B cell (primary cell): ENCODE measurements around the gene ARHGAP6. TPM values are rescaled to one million over a fixed set of nuclear protein-coding genes. Genes with fewer than 3 reads are reported as not detected.

Source experiments
- ATAC-seq: fragments of 200-7000 bp; cut with Tn5 transposase; one replicate; pipeline ENCODE4 v1.10.0; 2021; ENCODE audit warnings: low read depth, mild to moderate bottlenecking, moderate number of reproducible peaks, moderate library complexity
- CTCF ChIA-PET: fragments of 350-600 bp; sonication (Branson Sonifier 250); formaldehyde crosslinking; loops from one replicate; lab custom pipeline; 2021; ENCODE audit warnings: antibody characterized with exemption, inconsistent platforms; lab: Charles Lee
- POLR2A ChIA-PET: fragments of 350-600 bp; sonication (Branson Sonifier 250); formaldehyde crosslinking; loops from one replicate; lab custom pipeline; 2021; ENCODE audit warnings: antibody characterized with exemption; lab: Charles Lee
- DNase-seq: peaks from one replicate; pipeline ENCODE4 v3.0.0; 2013
- H2AFZ ChIP-seq: 2 replicates; pipeline ENCODE4 v1.6.1; 2012; ENCODE audit warnings: mild to moderate bottlenecking, low read depth, low read length; ENCODE audit not compliant: insufficient read depth, poor library complexity, severe bottlenecking
- H3K27ac ChIP-seq, 2 donors: 1 replicate in 1 of 2; 2 replicates in 1 of 2; pipeline ENCODE4 v1.5.1; 2012 to 2013; ENCODE audit warnings: low read length in 2 of 2, mild to moderate bottlenecking in 2 of 2, moderate library complexity in 1 of 2
- H3K27me3 ChIP-seq, 4 experiments: fragments of 200-600 bp in 1 of 4; sonication (generic) in 1 of 4; replicated peaks in 1 of 4; 1 replicate in 2 of 4; 2 replicates in 2 of 4; pipeline versions ENCODE4 v1.6.1 to v1.7.0; 2013 to 2016; ENCODE audit warnings: low read length in 3 of 4, mild to moderate bottlenecking in 2 of 4, mixed read lengths in 1 of 4, moderate library complexity in 1 of 4; ENCODE audit not compliant: insufficient read depth in 4 of 4, control insufficient read depth in 3 of 4; ENCODE audit errors: control extremely low read depth in 1 of 4
- H3K36me3 ChIP-seq, 2 experiments: replicated peaks in 1 of 2; 1 replicate in 1 of 2; 2 replicates in 1 of 2; pipeline versions ENCODE4 v1.6.1 to v1.7.1; 2013; ENCODE audit warnings: low read length in 1 of 2; ENCODE audit not compliant: insufficient read depth in 2 of 2, control insufficient read depth in 1 of 2; ENCODE audit errors: control extremely low read depth in 1 of 2, extremely low read depth in 1 of 2
- H3K4me1 ChIP-seq, 2 donors: fragments of 200-600 bp in 1 of 2; sonication (generic) in 1 of 2; 1 replicate in 1 of 2; 2 replicates in 1 of 2; pipeline versions ENCODE4 v1.5.1 to v1.6.1; 2013 to 2017; ENCODE audit warnings: low read length in 2 of 2; ENCODE audit not compliant: control insufficient read depth in 2 of 2, insufficient read depth in 2 of 2
- H3K4me2 ChIP-seq: replicated peaks from 2 replicates; pipeline ENCODE3; 2012; ENCODE audit warnings: mild to moderate bottlenecking, low read depth, low read length; ENCODE audit not compliant: poor library complexity, severe bottlenecking
- H3K4me3 ChIP-seq, 5 experiments: fragments of 200-600 bp in 1 of 5; sonication (generic) in 1 of 5; 1 replicate in 3 of 5; 2 replicates in 2 of 5; pipeline versions ENCODE4 v1.5.1 to v1.7.0; 2011 to 2016; ENCODE audit warnings: low read length in 4 of 5, mild to moderate bottlenecking in 4 of 5, low read depth in 2 of 5, control low read depth in 1 of 5, moderate library complexity in 1 of 5; ENCODE audit not compliant: insufficient read depth in 1 of 5; ENCODE audit errors: control extremely low read depth in 1 of 5, extremely low read depth in 1 of 5
- H3K79me2 ChIP-seq: fragments of 200-600 bp; sonication (generic); one replicate; pipeline ENCODE4 v1.6.0; 2016; ENCODE audit warnings: low read length; ENCODE audit not compliant: control insufficient read depth, insufficient read depth
- H3K9ac ChIP-seq: fragments of 200-600 bp; sonication (generic); 2 replicates; pipeline ENCODE4 v1.6.1; 2017; ENCODE audit warnings: mild to moderate bottlenecking, low read length, moderate library complexity
- H3K9me3 ChIP-seq, 3 donors: one replicate each; pipeline versions ENCODE4 v1.6.1 to v1.7.1; 2013; ENCODE audit warnings: low read length in 2 of 3; ENCODE audit not compliant: control insufficient read depth in 2 of 3, insufficient read depth in 1 of 3; ENCODE audit errors: control extremely low read depth in 1 of 3
- H4K20me1 ChIP-seq: 2 replicates; pipeline ENCODE4 v1.6.0; 2012; ENCODE audit warnings: mild to moderate bottlenecking, low read length; ENCODE audit not compliant: insufficient read depth, control insufficient read depth, poor library complexity, severe bottlenecking
- H3K27ac Mint-ChIP-seq: one replicate; pipeline ENCODE4 v1.8.0; 2021; ENCODE audit warnings: mixed read lengths
- H3K27me3 Mint-ChIP-seq: one replicate; pipeline ENCODE4 v1.8.0; 2021; ENCODE audit warnings: mixed read lengths
- H3K4me1 Mint-ChIP-seq: one replicate; pipeline ENCODE4 v1.8.0; 2021; ENCODE audit warnings: mixed read lengths
- H3K4me3 Mint-ChIP-seq: one replicate; pipeline ENCODE4 v1.8.0; 2021; ENCODE audit warnings: mixed read lengths
- H3K9me3 Mint-ChIP-seq: one replicate; pipeline ENCODE4 v1.8.0; 2022; ENCODE audit warnings: mixed read lengths; ENCODE audit not compliant: insufficient read depth
- CTCF ChIP-seq: fragments of 200-600 bp; IDR thresholded peaks from one replicate; pipeline ENCODE4 v1.8.0; 2022; ENCODE audit warnings: antibody characterized with exemption, mild to moderate bottlenecking
- EZH2 ChIP-seq: IDR thresholded peaks from 2 replicates; pipeline ENCODE4 v1.6.1; 2012; ENCODE audit warnings: borderline replicate concordance, low read depth, mild to moderate bottlenecking, moderate library complexity, low read length; ENCODE audit not compliant: insufficient read depth, poor library complexity, severe bottlenecking
- WGBS: methylation state at CpG from one replicate; pipeline ENCODE4 v1.1.5; 2013; ENCODE audit warnings: missing lambda C conversion rate; ENCODE audit not compliant: insufficient coverage; 5-methylcytosine and 5-hydroxymethylcytosine counted together
- intact Hi-C: fragments of 100-400 bp; cut with micrococcal nuclease; formaldehyde crosslinking; loops from one replicate; pipeline ENCODE4 v1.10.0; 2022
- polyA plus RNA-seq: library from polyadenylated mRNA; depleted of rRNA; stranded (reverse); fragments of >200 nt; gene quantifications from 2 replicates; pipeline ENCODE4 v1.2.3, GENCODE V29; 2012
- total RNA-seq, 2 donors: library from RNA; stranded (reverse); fragments of 120-200 nt in 1 of 2; gene quantifications; 1 replicate in 1 of 2; 2 replicates in 1 of 2; pipeline versions ENCODE4 v1.2.3 to v1.2.4, GENCODE V29; 2013 to 2022

The ARHGAP6 gene
- total and polyA plus RNA-seq, 2 donors (not counting 1 experiment from before 2014, with no cell fraction given): 1.6 to 2.6 TPM

- WGBS: 100% methylated on average over 2 of the region's 2 CpGs
- Histone ChIP-seq H3K27ac (no peak overlapping the region), H3K27me3 (no peaks in the 10 kb centered on the region), H2AFZ (no peak overlapping the region), H3K4me2 (no peak overlapping the region), H3K9ac (no peak overlapping the region), H3K79me2 (no peaks in the 10 kb centered on the region), H3K36me3 (no peaks in the 10 kb centered on the region), H3K4me1 (peaks cover 12 to 21% of the 10 kb centered on the region in 2 donors), H4K20me1 (no peaks in the 10 kb centered on the region), H3K4me3 (no peak overlapping the region), H3K9me3 (no peaks in the 10 kb centered on the region)
- H3K27me3 Mint-ChIP-seq: no peaks in the 10 kb centered on the region
- intact Hi-C loops: no loop called here
- H3K4me1 Mint-ChIP-seq: peaks cover 26% of the 10 kb centered on the region
- ATAC-seq: no peak
- TF ChIP-seq CTCF (no peak), EZH2 (no peak)
- ChIA-PET POLR2A (no interaction called here), CTCF (interaction anchor here (0.9 kb wide), 1 partner anchor 15 kb away, joined by 3 read pairs; no protein-coding TSS in a partner anchor)
- no peak for DNase-seq
- no peaks in the 10 kb centered on the region for H3K9me3 Mint-ChIP-seq
- no peak overlapping the region for H3K4me3 Mint-ChIP-seq
- H3K27ac Mint-ChIP-seq: peak overlapping the region; percentile 12
Observed at GRCh38 chrX:11366998-11367595, 298.6 kb downstream of the ARHGAP6 start.

DNA sequence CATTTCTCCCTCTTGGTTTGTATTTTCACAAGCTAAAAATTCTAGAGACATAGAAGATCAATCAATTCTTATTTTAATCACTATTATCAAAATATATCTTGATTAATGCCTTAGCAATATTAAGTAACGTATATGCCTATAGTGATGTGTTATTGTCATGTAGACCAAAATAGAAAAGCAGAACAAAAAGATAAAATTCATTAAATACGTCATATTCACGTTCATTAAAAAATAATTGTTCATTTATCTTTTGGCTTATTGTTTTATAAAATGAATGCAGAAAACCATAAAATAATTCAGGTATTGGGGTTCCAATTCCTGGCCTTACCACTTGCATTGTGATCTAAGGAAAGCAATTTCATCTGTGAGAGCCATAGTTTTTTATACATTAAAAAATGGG is 300.3 kb downstream of the ARHGAP6 start:
- intact Hi-C loops: no loop called here
- ChIA-PET POLR2A (no interaction called here), CTCF (no interaction called here)
- H3K9me3 ChIP-seq: no peaks in the 10 kb centered on the region
- no peak for DNase-seq
- H3K27me3 Mint-ChIP-seq: no peaks in the 10 kb centered on the region
- no peak overlapping the region for H3K27ac Mint-ChIP-seq
- no peaks in the 10 kb centered on the region for H4K20me1 ChIP-seq
- H3K9me3 Mint-ChIP-seq: no peaks in the 10 kb centered on the region
- H3K27ac ChIP-seq: no peak overlapping the region
- peaks cover 12 to 21% of the 10 kb centered on the region in 2 donors for H3K4me1 ChIP-seq
- H3K79me2 ChIP-seq: no peaks in the 10 kb centered on the region
- H3K4me2 ChIP-seq: no peak overlapping the region
- TF ChIP-seq EZH2 (no peak), CTCF (no peak)
- peaks cover 26% of the 10 kb centered on the region for H3K4me1 Mint-ChIP-seq
- no peak overlapping the region for H2AFZ ChIP-seq
- no peak for ATAC-seq
- no peak overlapping the region for H3K4me3 Mint-ChIP-seq
- H3K36me3 ChIP-seq: no peaks in the 10 kb centered on the region
- WGBS: no CpG with 5 or more reads among the region's 3 CpGs
- H3K9ac ChIP-seq: no peak overlapping the region
- no peaks in the 10 kb centered on the region for H3K27me3 ChIP-seq
- H3K4me3 ChIP-seq: no peak overlapping the region
